Measurements from ENCODE around the gene B3GAT3.
A peak's percentile ranks its signal among the peaks of the same experiment; 100 is the strongest.
"Not testable (repeated sequence)": the region's sequence is repeated elsewhere in the genome, so short reads cannot be mapped to it uniquely, and the experiment has no call there.

B3GAT3 gene

GRCh38 chr11:62632492-62632891, 10.7 kb upstream of the B3GAT3 start:
- peaks cover 77% of the 10 kb centered on the region for H3K36me3 ChIP-seq (ENCODE audit: insufficient read depth, low read length)
- no peak overlapping the region for H3K4me3 ChIP-seq (ENCODE audit: low read length)
- H3K4me2 ChIP-seq (ENCODE audit: low read length): no peak overlapping the region
- no peaks in the 10 kb centered on the region for H3K9me3 ChIP-seq (replicated peaks; ENCODE audit: low read length)
- H3K9ac ChIP-seq (ENCODE audit: low read depth, low read length): no peak overlapping the region
- no peaks in the 10 kb centered on the region for H3K4me1 ChIP-seq (ENCODE audit: control insufficient read depth, insufficient read depth, low read length)
- H3K27me3 ChIP-seq (ENCODE audit: control insufficient read depth, insufficient read depth, low read length): no peaks in the 10 kb centered on the region

- no peak overlapping the region for H3K4me3 ChIP-seq (ENCODE audit: low read length)
- H3K9ac ChIP-seq (ENCODE audit: low read depth, low read length): no peak overlapping the region
- peaks cover 68% of the 10 kb centered on the region for H3K36me3 ChIP-seq (ENCODE audit: insufficient read depth, low read length)
- H3K9me3 ChIP-seq (replicated peaks; ENCODE audit: low read length): no peaks in the 10 kb centered on the region
- H3K4me2 ChIP-seq (ENCODE audit: low read length): no peak overlapping the region
- H3K27me3 ChIP-seq (ENCODE audit: control insufficient read depth, insufficient read depth, low read length): no peaks in the 10 kb centered on the region
- H3K4me1 ChIP-seq (ENCODE audit: control insufficient read depth, insufficient read depth, low read length): peaks cover under 1% of the 10 kb centered on the region
These were observed 5.9 kb upstream of the B3GAT3 start for GRCh38 chr11:62627713-62628112.

GRCh38 chr11:62622476-62623089, 797 bp upstream of the B3GAT3 start:
- H3K36me3 ChIP-seq (ENCODE audit: insufficient read depth, low read length): peaks cover 24% of the 10 kb centered on the region
- no peaks in the 10 kb centered on the region for H3K27me3 ChIP-seq (ENCODE audit: control insufficient read depth, insufficient read depth, low read length)
- H3K4me2 ChIP-seq (ENCODE audit: low read length): peak overlapping the region; percentile 94
- peak overlapping the region; percentile 59 for H3K4me3 ChIP-seq (ENCODE audit: low read length)
- H3K4me1 ChIP-seq (ENCODE audit: control insufficient read depth, insufficient read depth, low read length): peaks cover 17% of the 10 kb centered on the region
- no peaks in the 10 kb centered on the region for H3K9me3 ChIP-seq (replicated peaks; ENCODE audit: low read length)
- H3K9ac ChIP-seq (ENCODE audit: low read depth, low read length): peak overlapping the region; percentile 60

GRCh38 chr11:62621027-62621566, 689 bp downstream of the B3GAT3 start:
- Histone ChIP-seq H3K4me3 (ENCODE audit: low read length) (peak overlapping the region; percentile 78), H3K27me3 (ENCODE audit: control insufficient read depth, insufficient read depth, low read length) (no peaks in the 10 kb centered on the region), H3K4me2 (ENCODE audit: low read length) (peak overlapping the region; percentile 94), H3K9ac (ENCODE audit: low read depth, low read length) (peak overlapping the region; percentile 82), H3K36me3 (ENCODE audit: insufficient read depth, low read length) (peaks cover 15% of the 10 kb centered on the region), H3K9me3 (replicated peaks; ENCODE audit: low read length) (no peaks in the 10 kb centered on the region), H3K4me1 (ENCODE audit: control insufficient read depth, insufficient read depth, low read length) (peaks cover 17% of the 10 kb centered on the region)

GRCh38 chr11:62616957-62617356, 4.8 kb downstream of the B3GAT3 start:
- not testable (repeated sequence) for H3K27me3 ChIP-seq (ENCODE audit: control insufficient read depth, insufficient read depth, low read length); H3K9ac ChIP-seq (ENCODE audit: low read depth, low read length); H3K36me3 ChIP-seq (ENCODE audit: insufficient read depth, low read length); H3K4me3 ChIP-seq (ENCODE audit: low read length); H3K9me3 ChIP-seq (replicated peaks; ENCODE audit: low read length); H3K4me2 ChIP-seq (ENCODE audit: low read length)
- H3K4me1 ChIP-seq (ENCODE audit: control insufficient read depth, insufficient read depth, low read length): peaks cover 22% of the 10 kb centered on the region

GRCh38 chr11:62615521-62615920, 6.3 kb downstream of the B3GAT3 start:
- Histone ChIP-seq H3K36me3 (ENCODE audit: insufficient read depth, low read length) (peaks cover 10% of the 10 kb centered on the region), H3K27me3 (ENCODE audit: control insufficient read depth, insufficient read depth, low read length) (no peaks in the 10 kb centered on the region), H3K9me3 (replicated peaks; ENCODE audit: low read length) (no peaks in the 10 kb centered on the region), H3K9ac (ENCODE audit: low read depth, low read length) (no peak overlapping the region), H3K4me3 (ENCODE audit: low read length) (no peak overlapping the region), H3K4me1 (ENCODE audit: control insufficient read depth, insufficient read depth, low read length) (peaks cover 24% of the 10 kb centered on the region), H3K4me2 (ENCODE audit: low read length) (no peak overlapping the region)

- Histone ChIP-seq H3K36me3 (ENCODE audit: insufficient read depth, low read length) (peaks cover 20% of the 10 kb centered on the region), H3K4me1 (ENCODE audit: control insufficient read depth, insufficient read depth, low read length) (peaks cover 21% of the 10 kb centered on the region), H3K4me2 (ENCODE audit: low read length) (no peak overlapping the region), H3K9me3 (replicated peaks; ENCODE audit: low read length) (no peaks in the 10 kb centered on the region), H3K27me3 (ENCODE audit: control insufficient read depth, insufficient read depth, low read length) (no peaks in the 10 kb centered on the region), H3K9ac (ENCODE audit: low read depth, low read length) (no peak overlapping the region), H3K4me3 (ENCODE audit: low read length) (no peak overlapping the region)
These were observed 7.5 kb downstream of the B3GAT3 start for GRCh38 chr11:62614275-62614674.

GRCh38 chr11:62613291-62613778, 8.5 kb downstream of the B3GAT3 start:
- no peaks in the 10 kb centered on the region for H3K9me3 ChIP-seq (replicated peaks; ENCODE audit: low read length)
- peak overlapping the region; percentile 74 for H3K4me3 ChIP-seq (ENCODE audit: low read length)
- no peaks in the 10 kb centered on the region for H3K27me3 ChIP-seq (ENCODE audit: control insufficient read depth, insufficient read depth, low read length)
- H3K4me2 ChIP-seq (ENCODE audit: low read length): peak overlapping the region; percentile 85
- H3K36me3 ChIP-seq (ENCODE audit: insufficient read depth, low read length): peaks cover 29% of the 10 kb centered on the region
- peaks cover 21% of the 10 kb centered on the region for H3K4me1 ChIP-seq (ENCODE audit: control insufficient read depth, insufficient read depth, low read length)
- peak overlapping the region; percentile 88 for H3K9ac ChIP-seq (ENCODE audit: low read depth, low read length)

- H3K4me2 ChIP-seq (ENCODE audit: low read length): peak within 1 kb of the TSS; percentile 85
- peaks cover 27% of the 10 kb centered on the region for H3K4me1 ChIP-seq (ENCODE audit: control insufficient read depth, insufficient read depth, low read length)
- H3K9me3 ChIP-seq (replicated peaks; ENCODE audit: low read length): no peaks in the 10 kb centered on the region
- peak within 1 kb of the TSS; percentile 74 for H3K4me3 ChIP-seq (ENCODE audit: low read length)
- no peaks in the 10 kb centered on the region for H3K27me3 ChIP-seq (ENCODE audit: control insufficient read depth, insufficient read depth, low read length)
- peak within 1 kb of the TSS; percentile 88 for H3K9ac ChIP-seq (ENCODE audit: low read depth, low read length)
- peaks cover 36% of the 10 kb centered on the region for H3K36me3 ChIP-seq (ENCODE audit: insufficient read depth, low read length)
These were observed 9.2 kb downstream of the B3GAT3 start, which contains the start of the genes EML3 and ROM1 for GRCh38 chr11:62612366-62613290. Gene EML3 (minus strand): TSS chr11:62612775. CDS start chr11:62612457, 318 bp downstream. Gene ROM1 (plus strand): TSS chr11:62613257. CDS start chr11:62613282, 25 bp downstream.

GRCh38 chr11:62611705-62612365, 10.0 kb downstream of the B3GAT3 start:
- Histone ChIP-seq H3K27me3 (ENCODE audit: control insufficient read depth, insufficient read depth, low read length) (no peaks in the 10 kb centered on the region), H3K4me2 (ENCODE audit: low read length) (peak overlapping the region; percentile 85), H3K4me1 (ENCODE audit: control insufficient read depth, insufficient read depth, low read length) (peaks cover 30% of the 10 kb centered on the region), H3K9me3 (replicated peaks; ENCODE audit: low read length) (no peaks in the 10 kb centered on the region), H3K36me3 (ENCODE audit: insufficient read depth, low read length) (peaks cover 36% of the 10 kb centered on the region), H3K9ac (ENCODE audit: low read depth, low read length) (peak overlapping the region; percentile 88), H3K4me3 (ENCODE audit: low read length) (peak overlapping the region; percentile 74)

Measured in skeletal muscle satellite cell (primary cell).